Urinary bladder (tissue), 4 donors: ENCODE measurements around the gene SNAPC2. TPM values are rescaled to one million over a fixed set of nuclear protein-coding genes. Genes with fewer than 3 reads are reported as not detected.
"Not testable (repeated sequence)": the region's sequence is repeated elsewhere in the genome, so short reads cannot be mapped to it uniquely, and the experiment has no call there.

Experiments
- DNase-seq: peaks from one replicate; pipeline ENCODE4 v3.0.0-alpha.2; 2015; ENCODE audit errors: extremely low spot score
- H3K27ac ChIP-seq: one replicate; pipeline ENCODE4 v1.5.1; 2013; ENCODE audit warnings: low read depth, mild to moderate bottlenecking, moderate library complexity
- H3K36me3 ChIP-seq: one replicate; pipeline ENCODE4 v1.6.1; 2013; ENCODE audit warnings: mild to moderate bottlenecking, moderate library complexity; ENCODE audit not compliant: insufficient read depth
- H3K4me1 ChIP-seq: one replicate; pipeline ENCODE4 v1.6.1; 2013; ENCODE audit warnings: mild to moderate bottlenecking, moderate library complexity; ENCODE audit not compliant: insufficient read depth
- H3K4me3 ChIP-seq: one replicate; pipeline ENCODE4 v1.5.1; 2013; ENCODE audit warnings: low read depth, low read length
- WGBS: extraction: QIAGEN DNeasy Blood & Tissue Kit; methylation state at CpG from one replicate; pipeline ENCODE4 v1.1.7; 2013; 5-methylcytosine and 5-hydroxymethylcytosine counted together
- polyA plus RNA-seq: library from polyadenylated mRNA; stranded (reverse); fragments of 200-250 nt; gene quantifications from one replicate; pipeline ENCODE4 v1.2.3, GENCODE V29; 2013
- total RNA-seq: library from RNA; depleted of rRNA; stranded (reverse); fragments of >200 nt; gene quantifications from one replicate; pipeline ENCODE4 v1.2.3, GENCODE V29; 2014
- donor health status: healthy with polysubstance abuse.
- donor health status: healthy.

The SNAPC2 gene
- total and polyA plus RNA-seq, 2 donors = 6.8 to 55.6 TPM

DNA sequence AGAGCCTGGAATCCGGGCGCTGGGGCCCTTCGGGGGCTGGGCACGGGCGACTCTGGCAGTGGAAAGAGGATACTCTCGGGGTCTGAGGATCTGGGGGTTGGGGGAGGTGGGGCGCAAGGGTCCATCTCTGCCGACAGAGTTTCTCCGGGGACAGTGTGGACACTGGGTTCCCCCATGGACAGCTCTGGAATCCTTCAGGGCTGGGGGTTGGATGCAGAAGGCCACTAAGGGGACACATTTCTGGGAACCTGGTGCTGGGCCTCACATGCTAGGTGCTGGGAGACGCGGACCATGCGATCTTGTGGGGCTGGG is 3.2 kb upstream of the SNAPC2 start:
- DNase-seq = no peak
- Histone ChIP-seq H3K4me1 (no peaks in the 10 kb centered on the region), H3K4me3 (peak overlapping the region; percentile 32), H3K27ac (no peak overlapping the region), H3K36me3 (peaks cover 2% of the 10 kb centered on the region)
- WGBS = 8% methylated on average over 12 of the region's 12 CpGs

DNA sequence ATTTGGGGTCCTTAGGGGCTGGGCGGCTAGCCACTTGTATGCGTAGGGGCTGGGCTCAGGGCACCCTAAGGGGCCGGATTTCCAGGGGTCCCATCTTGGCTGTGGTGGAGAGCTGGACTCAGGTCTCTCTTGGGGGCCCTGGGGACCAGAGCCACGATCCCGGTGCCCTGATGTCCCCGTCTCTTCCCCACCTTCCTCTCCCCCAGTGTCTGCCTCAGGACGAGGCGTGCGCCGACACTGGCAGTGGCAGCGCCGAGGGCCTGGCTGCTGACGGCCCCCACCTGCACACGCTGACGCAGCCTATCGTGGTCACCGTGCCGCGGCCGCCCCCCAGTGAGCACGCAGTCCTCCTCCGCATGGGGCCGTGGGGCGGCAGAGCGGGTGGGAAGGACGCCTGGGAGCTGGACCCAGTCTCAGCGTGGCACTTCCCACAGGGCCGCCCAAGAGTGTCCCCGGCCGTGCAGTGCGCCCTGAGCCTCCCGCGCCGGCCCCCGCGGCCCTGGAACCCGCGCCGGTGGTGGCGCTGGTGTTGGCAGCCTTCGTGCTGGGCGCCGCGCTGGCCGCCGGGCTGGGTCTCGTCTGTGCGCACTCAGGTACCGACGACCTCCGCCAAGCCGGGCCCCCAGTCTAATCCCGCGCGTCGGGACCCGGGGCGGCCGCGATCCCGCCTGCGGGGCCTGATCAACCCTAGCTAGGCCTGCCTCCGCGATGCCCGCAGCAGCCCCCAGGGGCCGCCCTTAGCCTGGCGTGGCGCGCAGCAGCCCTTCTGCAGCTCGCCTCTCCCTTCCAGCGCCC is 2.7 kb upstream of the SNAPC2 start:
- Histone ChIP-seq H3K4me1 (no peaks in the 10 kb centered on the region), H3K36me3 (no peaks in the 10 kb centered on the region), H3K27ac (no peak overlapping the region), H3K4me3 (peak overlapping the region; percentile 24)
- 1% methylated on average over 71 of the region's 71 CpGs for WGBS
- no peak for DNase-seq

DNA sequence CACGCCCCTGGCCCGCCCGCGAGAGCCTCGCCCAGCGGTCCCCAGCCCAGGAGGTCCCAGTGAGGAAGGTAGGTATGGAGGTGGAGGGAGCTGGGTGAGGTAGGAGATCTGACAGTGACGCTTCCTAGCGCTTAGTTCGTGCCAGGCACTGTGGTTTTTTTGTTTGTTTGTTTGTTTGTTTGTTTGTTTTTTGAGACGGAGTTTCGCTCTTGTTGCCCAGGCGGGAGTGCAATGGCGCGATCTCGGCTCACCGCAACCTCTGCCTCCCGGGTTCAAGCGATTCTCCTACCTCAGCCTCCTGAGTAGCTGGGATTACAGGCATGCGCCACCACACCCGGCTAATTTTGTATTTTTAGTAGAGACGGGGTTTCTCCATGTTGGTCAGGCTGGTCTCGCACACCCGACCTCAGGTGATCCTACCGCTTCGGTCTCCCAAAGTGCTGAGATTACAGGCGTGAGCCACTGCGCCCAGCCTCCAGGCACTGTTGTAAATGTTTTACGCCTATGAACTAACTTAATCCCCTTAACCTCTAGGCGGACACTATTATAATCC is 2.0 kb upstream of the SNAPC2 start:
- WGBS = 29% methylated on average over 29 of the region's 29 CpGs
- not testable (repeated sequence) for H3K4me3 ChIP-seq, H3K36me3 ChIP-seq, H3K4me1 ChIP-seq, H3K27ac ChIP-seq, DNase-seq

DNA sequence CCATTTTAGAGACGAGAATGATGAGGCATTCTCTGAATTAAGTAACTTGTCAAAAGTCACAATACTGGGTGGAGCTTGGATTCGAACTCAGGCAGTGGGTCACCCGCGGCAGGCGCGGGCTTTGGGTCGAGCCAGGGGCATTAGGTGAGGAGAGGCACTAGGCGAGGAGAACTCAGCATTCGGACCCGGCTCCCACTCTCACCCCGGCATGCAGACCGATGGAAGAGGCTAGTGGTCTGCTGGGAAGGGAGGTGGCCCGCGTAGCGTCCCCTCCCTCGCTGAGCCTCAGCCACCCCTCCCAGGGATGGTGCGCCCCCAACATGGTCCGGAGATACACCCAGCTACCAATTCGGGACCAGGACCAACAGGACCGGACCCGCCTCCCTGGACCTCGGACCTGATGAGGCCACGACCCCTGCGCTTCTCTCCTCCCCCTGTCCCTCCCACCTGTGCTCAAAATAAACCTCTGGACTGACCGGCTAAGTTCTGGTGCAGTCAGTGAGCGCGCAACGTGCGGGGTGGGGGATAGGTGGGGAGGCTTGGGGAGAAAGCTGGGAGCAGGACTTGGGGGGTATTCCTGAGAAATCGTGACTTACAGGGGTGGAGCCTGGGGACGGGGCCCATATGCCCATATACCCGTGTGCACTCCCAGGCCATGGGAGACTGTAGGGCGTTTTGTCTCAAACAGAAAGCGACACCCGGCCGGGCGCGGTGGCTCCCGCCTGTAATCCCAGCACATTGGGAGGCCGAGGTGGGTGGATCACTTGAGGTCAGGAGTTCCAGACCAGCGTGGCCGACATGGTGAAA is 1.3 kb upstream of the SNAPC2 start:
- Histone ChIP-seq H3K27ac (no peak overlapping the region), H3K36me3 (no peaks in the 10 kb centered on the region), H3K4me1 (no peaks in the 10 kb centered on the region), H3K4me3 (no peak overlapping the region)
- no peak for DNase-seq
- WGBS = 48% methylated on average over 42 of the region's 42 CpGs

DNA sequence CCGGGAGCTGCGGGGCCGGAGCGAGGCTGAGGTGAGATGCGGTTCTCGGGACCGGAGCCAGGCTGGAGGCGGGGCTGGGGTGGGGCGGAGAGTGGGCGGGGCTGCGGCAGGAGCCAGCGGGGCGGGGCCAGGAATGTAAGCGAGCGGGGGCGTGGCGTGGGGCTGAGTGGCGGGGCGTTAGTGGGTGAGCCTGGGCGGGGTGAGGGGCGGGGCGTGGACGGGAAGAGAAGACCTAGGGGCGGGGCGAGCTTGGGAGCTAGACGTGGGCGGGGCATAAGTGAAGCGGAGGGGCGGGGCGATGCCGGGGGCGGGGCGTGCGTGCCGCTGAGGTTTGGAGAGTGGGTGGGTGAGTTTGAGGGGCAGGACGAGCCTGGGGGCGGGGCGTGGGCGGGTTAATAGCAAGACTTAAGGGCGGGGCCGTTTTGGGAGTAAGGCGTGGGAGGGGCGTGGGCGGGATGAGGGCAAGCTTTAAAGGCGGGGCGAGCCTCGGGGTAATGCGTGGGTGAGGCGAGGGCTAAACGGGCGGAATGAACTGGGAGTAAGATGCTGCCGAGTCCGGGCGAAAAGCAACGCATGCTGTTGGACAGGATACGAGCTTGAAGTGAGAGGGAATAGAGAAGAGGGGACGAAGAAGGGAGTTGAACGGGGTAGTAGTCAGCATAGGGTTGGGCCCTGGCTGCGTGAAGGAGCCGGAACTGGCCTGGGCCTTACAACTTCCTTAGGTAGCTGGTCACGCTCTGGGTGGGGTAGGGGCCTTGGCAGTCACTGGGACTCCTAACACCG is 572 bp downstream of the SNAPC2 start:
- peak overlapping the region; percentile 60 for H3K4me3 ChIP-seq
- no peaks in the 10 kb centered on the region for H3K36me3 ChIP-seq
- peak; percentile 94 for DNase-seq
- H3K27ac ChIP-seq = peak overlapping the region; percentile 81
- under 1% methylated on average over 62 of the region's 62 CpGs for WGBS
- no peaks in the 10 kb centered on the region for H3K4me1 ChIP-seq

DNA sequence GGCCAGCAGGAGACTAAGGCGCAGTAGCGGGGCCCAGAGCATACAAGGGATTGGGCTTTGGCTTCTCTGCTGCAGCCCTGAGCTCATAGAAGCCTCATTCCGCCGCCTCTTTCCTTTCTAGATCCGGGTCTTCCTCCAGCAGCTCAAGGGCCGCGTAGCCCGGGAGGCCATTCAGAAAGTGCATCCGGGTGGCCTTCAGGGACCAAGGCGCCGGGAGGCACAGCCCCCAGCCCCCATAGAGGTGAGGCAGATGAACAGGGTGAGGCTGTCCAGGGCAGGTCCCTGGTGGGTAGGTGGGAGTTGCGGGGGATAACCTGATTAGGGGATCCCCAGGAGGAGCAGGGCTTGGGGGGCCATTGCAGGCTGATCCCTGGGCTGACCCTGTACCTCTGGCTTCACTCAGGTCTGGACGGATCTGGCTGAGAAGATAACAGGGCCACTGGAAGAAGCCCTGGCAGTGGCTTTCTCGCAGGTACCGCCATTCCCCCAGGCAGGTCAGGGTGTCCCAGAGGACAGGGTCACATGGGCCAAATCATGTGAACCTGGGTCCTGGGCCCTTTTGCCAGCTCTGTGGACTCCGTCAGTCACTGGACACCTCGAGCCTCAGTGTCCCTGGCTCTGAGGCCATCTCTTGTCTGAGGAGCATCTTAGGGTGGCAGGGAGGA is 1.3 kb downstream of the SNAPC2 start:
- peak overlapping the region; percentile 29 for H3K4me3 ChIP-seq
- DNase-seq = no peak
- no peaks in the 10 kb centered on the region for H3K36me3 ChIP-seq
- H3K27ac ChIP-seq = peak overlapping the region; percentile 55
- WGBS = 40% methylated on average over 17 of the region's 17 CpGs
- H3K4me1 ChIP-seq = no peaks in the 10 kb centered on the region

DNA sequence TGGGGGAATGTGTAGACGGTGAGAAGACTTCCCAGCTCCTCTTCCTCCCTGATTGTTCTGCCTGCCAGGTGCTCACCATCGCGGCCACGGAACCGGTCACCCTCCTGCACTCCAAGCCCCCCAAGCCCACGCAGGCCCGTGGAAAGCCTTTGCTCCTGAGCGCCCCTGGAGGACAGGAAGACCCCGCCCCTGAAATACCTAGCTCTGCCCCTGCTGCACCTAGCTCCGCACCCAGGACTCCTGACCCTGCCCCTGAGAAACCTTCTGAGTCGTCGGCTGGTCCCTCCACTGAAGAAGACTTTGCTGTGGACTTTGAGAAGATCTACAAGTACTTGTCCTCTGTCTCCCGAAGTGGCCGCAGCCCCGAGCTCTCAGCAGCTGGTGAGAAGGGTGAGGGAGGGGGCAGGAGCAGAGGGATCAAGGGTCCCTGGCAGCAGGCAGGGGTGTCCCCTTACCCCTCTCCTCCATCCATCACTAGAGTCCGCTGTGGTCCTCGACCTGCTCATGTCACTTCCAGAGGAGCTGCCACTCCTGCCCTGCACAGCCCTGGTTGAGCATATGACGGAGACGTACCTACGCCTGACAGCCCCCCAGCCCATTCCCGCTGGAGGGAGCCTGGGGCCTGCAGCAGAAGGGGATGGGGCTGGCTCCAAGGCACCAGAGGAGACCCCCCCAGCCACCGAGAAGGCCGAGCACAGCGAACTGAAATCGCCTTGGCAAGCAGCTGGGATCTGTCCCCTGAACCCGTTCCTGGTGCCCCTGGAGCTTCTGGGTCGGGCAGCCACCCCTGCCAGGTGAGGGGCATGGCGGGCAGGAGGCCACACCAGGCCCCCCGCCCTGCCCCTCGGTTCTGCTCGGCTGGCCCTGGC is 2.1 kb downstream of the SNAPC2 start:
- 88% methylated on average over 31 of the region's 31 CpGs for WGBS
- H3K4me3 ChIP-seq = no peak overlapping the region
- no peak for DNase-seq
- H3K36me3 ChIP-seq = no peaks in the 10 kb centered on the region
- no peaks in the 10 kb centered on the region for H3K4me1 ChIP-seq
- no peak overlapping the region for H3K27ac ChIP-seq

DNA sequence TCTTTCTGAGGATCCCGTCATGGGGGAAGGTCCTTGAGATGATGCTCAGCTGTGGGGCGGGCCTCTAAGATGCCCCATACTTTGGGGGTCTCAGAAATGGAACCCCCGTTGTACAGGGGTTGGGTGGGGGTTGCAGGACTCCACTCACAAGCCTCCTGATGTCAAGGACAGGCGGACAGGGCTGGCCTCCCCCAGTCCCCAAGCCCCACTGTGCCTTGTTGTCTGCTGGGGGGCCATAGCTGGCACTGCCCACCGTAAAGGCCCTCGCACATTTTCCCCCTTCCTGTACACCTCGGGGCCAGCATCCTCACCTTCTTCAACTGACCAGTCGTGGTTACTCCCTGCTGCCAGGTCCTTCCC is 2.7 kb downstream of the SNAPC2 start:
- 86% methylated on average over 8 of the region's 8 CpGs for WGBS
- Histone ChIP-seq H3K36me3 (no peaks in the 10 kb centered on the region), H3K27ac (no peak overlapping the region), H3K4me1 (no peaks in the 10 kb centered on the region), H3K4me3 (no peak overlapping the region)
- no peak for DNase-seq

DNA sequence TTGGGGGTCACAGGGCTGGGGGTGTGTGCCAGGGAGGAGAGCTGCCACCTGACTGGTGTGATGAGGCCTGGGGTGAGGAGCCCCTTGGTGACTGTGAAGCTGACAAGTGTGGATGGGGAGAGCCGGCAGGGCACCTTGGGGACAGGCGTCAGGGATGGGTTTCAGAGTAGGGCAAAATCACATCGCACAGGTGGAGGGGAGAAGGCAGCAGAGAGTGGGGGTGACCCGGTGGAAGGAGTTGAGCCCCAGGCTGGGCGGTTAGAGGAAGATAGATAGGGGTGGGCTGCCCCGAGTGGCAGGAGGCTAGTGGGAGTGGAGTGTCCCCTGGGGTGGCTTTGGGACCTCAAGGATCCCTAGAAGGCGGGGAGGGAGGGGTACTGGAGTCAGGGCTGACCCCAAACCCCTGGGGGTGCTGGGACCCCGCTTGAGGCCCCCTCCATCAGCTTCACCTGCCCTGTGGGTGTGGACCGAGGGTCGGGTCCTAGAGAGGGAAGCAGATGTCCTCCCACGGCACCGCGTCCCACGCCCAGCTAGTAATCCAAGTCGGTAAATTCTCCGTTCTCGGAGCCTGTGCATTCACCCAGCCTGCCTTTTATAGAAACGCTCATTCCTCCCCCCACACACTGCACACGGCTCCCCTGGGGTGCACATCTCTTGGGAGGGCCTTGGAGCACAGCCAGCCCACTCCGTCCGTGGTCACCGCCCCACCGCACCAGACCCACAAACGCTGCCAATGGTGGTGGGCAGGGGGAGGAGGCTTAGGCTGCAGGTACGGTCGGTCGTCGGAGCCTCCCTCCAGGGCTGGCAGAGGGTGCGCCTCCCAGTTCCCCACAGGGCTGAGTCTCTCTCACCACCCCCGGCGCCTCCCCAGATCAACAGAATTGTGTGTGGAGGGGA is 3.4 kb downstream of the SNAPC2 start:
- no peak overlapping the region for H3K4me3 ChIP-seq
- 61% methylated on average over 31 of the region's 31 CpGs for WGBS
- H3K4me1 ChIP-seq = no peaks in the 10 kb centered on the region
- no peak overlapping the region for H3K27ac ChIP-seq
- no peaks in the 10 kb centered on the region for H3K36me3 ChIP-seq
- no peak for DNase-seq

DNA sequence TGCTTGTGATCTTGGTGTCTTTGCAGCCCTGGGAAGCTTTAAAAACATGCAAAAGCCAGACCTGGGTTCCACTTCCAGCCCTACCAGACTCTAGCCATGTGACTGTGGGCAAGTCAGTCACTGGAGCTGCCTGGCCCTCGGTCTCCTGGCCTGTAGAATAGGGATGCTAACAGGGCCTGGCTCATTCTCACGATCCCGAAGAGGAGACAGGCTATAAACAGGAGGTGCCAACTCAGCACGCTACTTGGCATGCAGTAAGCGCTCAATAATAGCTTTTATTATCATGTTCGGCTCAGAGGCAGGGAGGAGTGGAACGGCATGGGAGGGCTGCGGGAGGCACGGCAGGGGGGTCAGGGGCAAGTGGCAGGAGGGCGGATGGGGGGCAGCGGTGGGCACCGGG is 4.1 kb downstream of the SNAPC2 start:
- H3K36me3 ChIP-seq = no peaks in the 10 kb centered on the region
- H3K27ac ChIP-seq = no peak overlapping the region
- no peak overlapping the region for H3K4me3 ChIP-seq
- DNase-seq = no peak
- 68% methylated on average over 12 of the region's 12 CpGs for WGBS
- no peaks in the 10 kb centered on the region for H3K4me1 ChIP-seq

DNA sequence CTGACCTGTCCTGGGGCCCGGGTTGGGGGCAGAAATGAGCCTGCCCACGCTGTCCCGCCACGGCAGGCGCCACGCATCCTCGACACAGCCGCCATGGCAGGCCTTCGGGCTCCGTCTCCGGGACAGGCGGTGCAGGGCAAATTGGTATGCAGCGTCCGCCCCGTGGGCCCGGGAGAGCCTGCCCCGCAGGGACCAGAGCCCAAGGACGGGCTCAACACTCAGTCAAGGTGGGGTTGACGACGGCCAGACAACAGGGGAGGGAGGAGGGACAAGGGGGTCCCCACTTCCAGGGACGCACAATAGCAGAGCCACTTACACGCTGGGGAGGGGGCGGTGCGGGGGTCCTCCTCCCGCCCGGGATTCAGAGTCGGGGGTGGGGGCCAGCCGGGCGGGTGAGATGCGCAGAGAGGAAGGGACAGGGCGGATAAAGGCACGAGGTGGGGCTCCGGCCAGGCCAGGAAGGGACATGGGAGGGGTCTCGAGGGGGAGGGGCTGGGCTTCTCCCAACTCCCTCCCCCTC is 4.6 kb downstream of the SNAPC2 start:
- 39% methylated on average over 34 of the region's 34 CpGs for WGBS
- Histone ChIP-seq H3K27ac (no peak overlapping the region), H3K36me3 (no peaks in the 10 kb centered on the region), H3K4me3 (peak overlapping the region; percentile 51), H3K4me1 (no peaks in the 10 kb centered on the region)
- no peak for DNase-seq
